HG03025 (cell line): ENCODE measurements around the gene GRIK2.

Source experiments
- ATAC-seq: cut with Tn5 transposase; IDR thresholded peaks from one replicate; pipeline ENCODE4 v1.9.1; 2021; ENCODE audit warnings: mild to moderate bottlenecking, moderate library complexity; ENCODE audit not compliant: unreplicated experiment, low FRiP score

GRIK2 gene

GRCh38 chr6:101531538-101531937 lies 138.0 kb downstream of the GRIK2 start:
- ATAC-seq = no peak

- ATAC-seq = no peak
Observed at GRCh38 chr6:101534386-101534785, 140.9 kb downstream of the GRIK2 start.

GRCh38 chr6:101534821-101535220 lies 141.3 kb downstream of the GRIK2 start:
- no peak for ATAC-seq

- ATAC-seq = no peak
Observed at GRCh38 chr6:101537753-101538316, 144.3 kb downstream of the GRIK2 start.

- ATAC-seq = no peak
Observed at GRCh38 chr6:101539510-101540245, 146.2 kb downstream of the GRIK2 start.

DNA sequence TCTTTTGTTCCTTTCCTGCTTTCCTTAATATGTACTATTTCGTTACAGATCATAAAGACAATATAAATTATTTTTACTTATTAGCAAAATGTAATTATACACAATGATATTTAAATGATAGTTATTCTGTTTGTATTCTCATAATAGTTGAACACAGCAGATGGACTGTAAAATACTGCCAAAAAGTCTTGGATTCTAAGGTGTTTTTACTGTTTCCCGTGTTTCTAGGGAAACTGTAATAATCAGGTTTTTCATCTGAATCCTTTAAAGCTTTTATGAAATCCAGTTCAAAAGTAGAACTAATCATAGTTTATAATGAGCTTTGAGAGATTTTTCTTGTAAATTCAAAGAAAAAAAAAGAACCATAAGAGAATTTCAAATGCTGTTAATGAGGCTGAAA lies 148.4 kb downstream of the GRIK2 start:
- ATAC-seq = no peak

DNA sequence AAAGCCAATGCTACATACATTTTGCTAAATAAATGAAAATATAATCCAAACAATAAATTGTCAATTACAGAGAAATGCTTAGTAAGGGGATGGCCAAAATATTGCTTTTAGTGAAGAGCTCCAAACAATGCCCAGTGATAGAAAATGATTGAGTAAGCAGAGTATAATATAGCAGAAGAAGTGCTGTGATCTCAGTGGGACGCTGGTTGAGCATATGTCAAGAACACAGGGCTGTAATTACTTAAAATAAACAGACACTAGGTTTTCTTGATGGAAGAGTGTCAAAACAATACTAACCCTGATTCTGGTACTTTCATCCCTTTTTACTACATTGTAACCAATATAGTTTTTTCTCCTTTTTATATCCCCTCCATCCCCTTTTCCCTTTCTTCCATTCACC lies 150.3 kb downstream of the GRIK2 start:
- ATAC-seq = no peak

DNA sequence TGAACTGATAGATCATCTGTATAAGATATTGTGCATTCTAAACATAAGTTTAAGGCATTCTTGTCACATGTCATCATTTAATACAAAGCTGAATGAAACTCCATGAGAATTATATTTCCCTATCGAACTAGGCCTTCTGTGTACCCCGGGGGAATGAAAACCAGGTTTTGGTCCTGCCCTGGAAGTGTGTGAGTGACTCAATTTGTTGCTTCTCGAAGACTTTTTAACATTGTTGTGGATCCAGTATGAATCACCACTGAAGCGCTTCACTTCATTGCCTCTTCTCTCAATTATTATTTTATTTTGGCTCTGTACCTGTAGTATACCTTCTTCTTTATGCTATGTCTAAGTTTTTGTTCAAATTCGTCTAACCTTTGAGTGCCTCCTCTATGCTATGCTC lies 150.8 kb downstream of the GRIK2 start:
- no peak for ATAC-seq

GRCh38 chr6:101545191-101545590 lies 151.7 kb downstream of the GRIK2 start:
- no peak for ATAC-seq

DNA sequence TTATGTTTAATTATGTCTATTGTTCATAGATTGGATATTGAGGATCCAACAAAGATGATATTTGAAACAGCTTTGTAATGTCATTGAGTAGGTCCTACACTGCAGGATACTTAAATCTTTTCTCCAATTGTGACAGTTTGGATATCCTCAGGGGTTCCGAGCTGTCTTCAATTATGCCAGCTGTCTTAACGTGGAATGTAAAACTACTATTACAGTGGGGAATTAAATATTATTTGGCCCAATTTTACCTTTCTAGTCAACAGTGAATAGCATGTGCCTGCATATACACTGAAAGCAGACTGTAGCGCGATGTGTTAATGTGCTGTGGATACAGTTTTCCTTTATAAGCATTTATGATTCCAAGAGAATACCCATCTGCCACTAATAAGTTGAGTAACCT lies 156.9 kb downstream of the GRIK2 start:
- no peak for ATAC-seq

- no peak for ATAC-seq
Observed at GRCh38 chr6:101554231-101554630, 160.7 kb downstream of the GRIK2 start.

DNA sequence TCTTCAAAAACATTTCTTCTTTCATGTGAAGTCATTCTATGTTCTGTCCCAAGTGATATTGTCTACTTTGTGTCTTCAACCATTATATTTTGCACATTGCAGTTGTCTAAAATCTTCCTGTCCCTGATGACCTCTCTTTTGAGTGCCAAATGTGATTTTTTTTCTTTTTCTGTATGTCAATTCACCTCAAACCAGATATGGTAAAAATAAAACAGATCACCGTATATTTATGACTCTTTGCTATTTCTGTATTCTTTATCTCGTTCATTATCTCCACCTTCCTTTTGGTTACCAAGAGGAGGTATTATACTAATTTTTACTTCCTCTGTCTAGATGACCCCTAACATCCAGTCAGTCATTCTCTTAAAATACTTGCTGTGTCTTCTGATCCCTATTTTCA lies 165.2 kb downstream of the GRIK2 start:
- ATAC-seq = no peak

- no peak for ATAC-seq
Observed at GRCh38 chr6:101572627-101573026, 179.1 kb downstream of the GRIK2 start.

DNA sequence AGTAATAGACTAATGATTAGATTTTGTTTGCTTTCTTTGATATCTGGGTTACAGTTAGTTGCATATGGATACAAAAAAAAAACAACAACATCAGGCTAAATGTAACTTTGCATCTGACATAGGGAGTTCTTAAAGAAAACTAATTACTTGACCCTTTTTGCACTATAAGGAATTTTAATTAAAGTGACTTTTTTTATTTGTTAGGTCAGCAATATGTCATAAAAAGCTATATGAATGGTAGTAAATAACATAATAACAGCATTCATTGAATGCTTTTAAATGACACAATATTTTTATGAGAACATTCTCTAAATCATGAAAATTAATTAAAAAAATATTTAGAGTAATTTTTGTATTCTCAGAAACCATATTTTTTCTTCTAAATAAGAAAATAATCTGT lies 183.6 kb downstream of the GRIK2 start:
- ATAC-seq = no peak

- ATAC-seq = no peak
Observed at GRCh38 chr6:101578306-101578705, 184.8 kb downstream of the GRIK2 start.

DNA sequence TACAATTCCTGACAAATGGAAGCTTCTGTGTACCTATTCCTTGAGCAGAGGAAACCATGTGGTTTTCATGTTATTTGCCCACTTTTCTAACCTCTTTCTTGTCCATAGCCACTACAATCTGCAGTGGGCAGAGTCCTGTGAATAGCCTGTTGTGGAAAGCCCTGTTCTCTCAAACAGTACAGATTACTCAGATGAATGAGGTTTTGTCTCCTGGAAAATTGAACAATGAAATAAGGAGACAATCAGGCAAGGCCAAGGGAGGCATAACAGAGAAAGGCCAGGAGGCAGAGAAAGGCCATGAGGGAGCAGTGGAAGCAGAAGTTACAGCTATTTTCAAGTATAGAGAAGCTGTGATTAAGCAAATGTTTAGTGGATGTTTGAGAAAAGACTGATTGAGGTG lies 189.3 kb downstream of the GRIK2 start:
- no peak for ATAC-seq

DNA sequence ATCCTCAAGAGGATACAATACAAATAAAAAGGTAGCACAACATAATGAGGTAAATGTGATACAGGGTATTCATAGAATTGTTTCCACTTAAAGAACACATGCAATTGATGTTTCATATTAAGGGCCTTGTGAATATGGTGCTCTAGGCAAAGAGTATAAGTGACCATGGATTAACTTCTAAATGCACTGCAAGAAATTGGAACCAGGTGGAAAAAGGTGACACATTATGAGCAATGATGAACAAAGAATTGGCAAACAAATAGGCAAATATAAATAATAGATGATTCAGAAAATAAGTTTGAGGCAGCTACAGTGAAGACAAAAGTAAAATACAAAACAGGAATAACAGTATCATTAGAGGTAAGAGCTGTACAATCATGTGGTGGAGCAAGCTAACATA lies 192.0 kb downstream of the GRIK2 start:
- ATAC-seq = no peak

DNA sequence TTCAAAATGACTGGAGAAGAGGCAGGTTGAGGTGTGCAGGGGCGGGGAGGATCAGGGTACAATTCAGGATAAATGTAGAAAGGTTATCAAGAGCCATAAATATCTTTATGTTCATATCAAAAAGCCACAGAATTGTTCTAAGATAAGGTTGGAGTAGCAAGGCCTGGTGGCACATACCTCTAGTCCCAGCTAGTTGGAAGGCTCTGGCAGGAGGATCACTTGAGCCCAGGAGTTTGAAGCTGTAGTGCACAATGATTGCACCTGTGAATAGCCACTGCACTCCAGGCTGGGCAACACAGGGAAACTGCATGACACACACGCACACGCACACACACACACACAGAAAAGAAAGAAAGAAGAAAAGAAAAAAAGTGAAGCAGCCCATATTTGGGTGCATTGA lies 194.8 kb downstream of the GRIK2 start:
- ATAC-seq = no peak

DNA sequence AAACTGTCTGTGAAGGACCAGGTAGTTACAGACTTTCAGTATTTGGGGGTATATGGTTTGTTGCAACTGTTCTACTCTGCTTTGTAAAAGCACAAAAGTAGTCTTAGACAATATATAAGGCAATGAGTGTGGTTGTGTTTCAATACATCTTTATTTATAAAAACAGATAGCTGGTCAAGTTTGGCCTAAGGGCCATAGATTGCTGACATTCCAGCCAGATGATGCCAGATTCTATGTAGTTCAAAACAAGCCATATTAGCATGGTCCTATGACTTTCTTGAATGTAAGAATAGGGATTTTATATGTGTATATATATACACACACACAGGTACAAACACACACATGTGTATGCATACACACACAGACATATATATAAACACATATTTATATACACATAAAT lies 201.8 kb downstream of the GRIK2 start:
- ATAC-seq = no peak

DNA sequence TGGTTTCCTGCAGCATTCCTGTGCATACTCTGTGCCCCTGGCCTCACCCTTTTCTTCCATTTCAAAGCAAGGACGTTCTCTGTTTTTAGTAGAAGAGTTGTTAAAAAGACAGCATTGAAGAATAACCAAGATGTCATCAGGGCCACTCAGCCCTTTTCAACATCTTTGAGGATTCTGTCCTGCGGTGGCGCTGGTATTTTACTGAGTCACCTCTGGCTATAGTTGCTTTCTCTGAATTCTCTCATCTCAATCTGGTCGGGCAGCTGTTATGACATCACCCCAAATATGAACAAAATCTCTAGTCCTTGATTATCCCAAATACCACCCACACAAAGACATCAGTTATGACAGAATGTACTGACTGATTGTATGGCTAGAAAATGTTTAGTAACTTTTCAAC lies 204.2 kb downstream of the GRIK2 start:
- ATAC-seq = no peak

DNA sequence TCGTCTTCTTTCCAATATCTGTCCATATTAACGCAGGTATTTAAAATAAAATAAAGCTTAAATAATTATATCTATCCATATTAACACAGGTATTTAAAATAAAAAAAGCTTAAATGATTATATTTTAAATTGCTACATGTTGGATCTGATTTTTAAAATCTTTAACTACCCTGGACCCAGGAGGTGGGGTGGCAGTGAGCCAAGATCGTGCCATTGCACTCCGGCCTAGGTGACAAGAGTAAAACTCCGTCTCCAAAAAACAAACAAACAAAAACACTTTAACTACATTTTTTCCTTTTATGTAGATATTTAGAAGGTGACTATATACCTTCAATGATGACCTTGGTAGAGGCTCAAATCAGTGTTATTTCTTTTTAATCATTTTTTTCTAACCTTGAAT lies 211.9 kb downstream of the GRIK2 start:
- no peak for ATAC-seq

DNA sequence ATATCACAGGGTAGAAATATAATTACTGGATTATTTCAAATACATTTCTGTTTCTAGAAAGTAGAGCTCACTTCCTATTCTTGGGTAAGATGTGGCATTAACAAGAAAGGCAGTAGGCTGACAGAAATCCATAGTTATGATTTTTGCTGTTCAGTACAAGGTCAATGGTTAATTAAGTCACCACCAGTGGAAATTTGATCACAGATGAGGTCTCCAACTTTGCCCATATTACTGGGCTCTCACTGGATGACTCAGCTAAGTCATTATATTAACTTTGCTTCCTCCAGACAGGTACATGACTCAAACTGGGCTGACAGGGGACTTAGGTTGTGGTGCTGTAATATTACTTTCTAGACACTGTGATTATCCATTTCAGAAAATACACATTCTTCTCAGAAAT lies 212.4 kb downstream of the GRIK2 start:
- ATAC-seq = no peak
